H1 (cell line): ENCODE results near the gene MBNL1. TPM values are rescaled to one million over a fixed set of nuclear protein-coding genes. Genes with fewer than 3 reads are reported as not detected.

Experiments
- CTCF ChIA-PET: fragments of 300-600 bp; sonication (Branson Sonifier 250); formaldehyde crosslinking; loops from one replicate; lab custom pipeline; 2021; ENCODE audit not compliant: partially characterized antibody; lab: Charles Lee
- POLR2A ChIA-PET: fragments of 300-600 bp; sonication (Branson Sonifier 250); formaldehyde crosslinking; loops from one replicate; lab custom pipeline; 2021; ENCODE audit warnings: inconsistent platforms; ENCODE audit not compliant: partially characterized antibody; lab: Charles Lee
- DNase-seq, 2 experiments: peaks; one replicate each; pipeline versions ENCODE4 v3.0.0 to v3.0.0-alpha.2; 2010 to 2022; ENCODE audit warnings: low spot score in 2 of 2, low read depth in 1 of 2, mixed read lengths in 1 of 2
- FAIRE-seq: peaks from 2 replicates; lab custom pipeline; 2011; peaks lifted over from hg19 to GRCh38; lab: Jason Lieb, UNC
- H2AFZ ChIP-seq: 2 replicates; pipeline ENCODE4 v1.8.1; 2012; ENCODE audit warnings: low read length, inconsistent platforms
- H2AK5ac ChIP-seq: 2 replicates; pipeline ENCODE4 v1.6.1; 2013; ENCODE audit warnings: low read depth, low read length
- H2BK120ac ChIP-seq: replicated peaks from 2 replicates; pipeline ENCODE3; 2013; ENCODE audit warnings: low read depth, low read length, inconsistent platforms
- H2BK12ac ChIP-seq: 2 replicates; pipeline ENCODE4 v1.6.1; 2013; ENCODE audit warnings: low read depth, low read length
- H2BK15ac ChIP-seq: 2 replicates; pipeline ENCODE4 v1.6.1; 2013; ENCODE audit warnings: low read length
- H2BK20ac ChIP-seq: 2 replicates; pipeline ENCODE4 v1.6.1; 2013; ENCODE audit warnings: low read length
- H2BK5ac ChIP-seq: 2 replicates; pipeline ENCODE4 v1.6.1; 2013; ENCODE audit warnings: low read depth, low read length
- H3K14ac ChIP-seq: 2 replicates; pipeline ENCODE4 v1.6.1; 2013; ENCODE audit warnings: inconsistent platforms; ENCODE audit not compliant: insufficient read length
- H3K18ac ChIP-seq: 2 replicates; pipeline ENCODE4 v1.6.1; 2013; ENCODE audit warnings: low read length; ENCODE audit errors: extremely low read depth
- H3K23ac ChIP-seq: 2 replicates; pipeline ENCODE4 v1.6.1; 2013; ENCODE audit warnings: inconsistent platforms; ENCODE audit not compliant: insufficient read length
- H3K23me2 ChIP-seq: 2 replicates; pipeline ENCODE4 v1.6.1; 2013; ENCODE audit warnings: low read depth, low read length
- H3K27ac ChIP-seq: 2 replicates; pipeline ENCODE4 v1.6.1; 2011; ENCODE audit warnings: low read depth, low read length, inconsistent platforms
- H3K27me3 ChIP-seq, 4 experiments: replicated peaks in 1 of 4; 1 replicate in 1 of 4; 2 replicates in 3 of 4; pipeline versions ENCODE4 v1.6.1 to v1.8.1; 2011 to 2013; ENCODE audit warnings: low read length in 3 of 4, mild to moderate bottlenecking in 3 of 4, inconsistent platforms in 2 of 4, mixed read lengths in 2 of 4, moderate library complexity in 1 of 4; ENCODE audit not compliant: control insufficient read depth in 3 of 4, insufficient read depth in 3 of 4; ENCODE audit errors: extremely low read depth in 1 of 4
- H3K36me3 ChIP-seq, 4 experiments: 2 replicates each; pipeline versions ENCODE4 v1.6.1 to v1.8.1; 2011 to 2013; ENCODE audit warnings: mild to moderate bottlenecking in 4 of 4, low read length in 3 of 4, moderate library complexity in 2 of 4, control low read depth in 1 of 4, inconsistent platforms in 1 of 4; ENCODE audit not compliant: insufficient read depth in 4 of 4, control insufficient read depth in 2 of 4
- H3K4ac ChIP-seq: replicated peaks from 2 replicates; pipeline ENCODE3; 2013; ENCODE audit warnings: low read length, low read depth, mixed read lengths, inconsistent platforms; ENCODE audit not compliant: insufficient read length
- H3K4me1 ChIP-seq, 4 experiments: replicated peaks in 1 of 4; 1 replicate in 1 of 4; 2 replicates in 3 of 4; pipeline versions ENCODE4 v1.6.1 to v1.8.1; 2011 to 2013; ENCODE audit warnings: low read length in 3 of 4, inconsistent platforms in 2 of 4, mixed read lengths in 1 of 4; ENCODE audit not compliant: insufficient read depth in 4 of 4, control insufficient read depth in 3 of 4
- H3K4me2 ChIP-seq, 2 experiments: 2 replicates each; pipeline versions ENCODE4 v1.6.1 to v1.8.1; 2011 to 2013; ENCODE audit warnings: low read depth in 2 of 2, low read length in 2 of 2, control low read depth in 1 of 2, inconsistent platforms in 1 of 2, mild to moderate bottlenecking in 1 of 2; ENCODE audit not compliant: insufficient read depth in 1 of 2
- H3K4me3 ChIP-seq, 4 experiments: fragments of 200-600, 300-600 bp in 1 of 4; sonication (generic), shearing (Covaris generic), sonication (Bioruptor Twin) in 1 of 4; 2 replicates each; pipeline versions ENCODE4 v1.5.1 to v1.8.1; 2011 to 2016; ENCODE audit warnings: low read length in 4 of 4, low read depth in 3 of 4, control low read depth in 2 of 4, inconsistent platforms in 2 of 4, mild to moderate bottlenecking in 2 of 4, mixed read lengths in 1 of 4, moderate library complexity in 1 of 4; ENCODE audit not compliant: insufficient read depth in 2 of 4; ENCODE audit errors: extremely low read depth in 1 of 4
- H3K56ac ChIP-seq: replicated peaks from 2 replicates; pipeline ENCODE3; 2013; ENCODE audit warnings: low read depth, mild to moderate bottlenecking, mixed read lengths, low read length, inconsistent platforms; ENCODE audit not compliant: insufficient read length
- H3K79me1 ChIP-seq: 2 replicates; pipeline ENCODE4 v1.6.1; 2013; ENCODE audit warnings: low read depth, low read length, control low read depth
- H3K79me2 ChIP-seq, 2 experiments: 2 replicates each; pipeline versions ENCODE4 v1.6.1 to v1.8.1; 2012 to 2013; ENCODE audit warnings: low read length in 2 of 2, mild to moderate bottlenecking in 2 of 2, inconsistent platforms in 1 of 2; ENCODE audit not compliant: insufficient read depth in 2 of 2, control insufficient read depth in 1 of 2
- H3K9ac ChIP-seq, 4 experiments: replicated peaks in 1 of 4; 1 replicate in 1 of 4; 2 replicates in 3 of 4; pipeline versions ENCODE4 v1.6.1 to v1.8.1; 2011 to 2013; ENCODE audit warnings: low read depth in 3 of 4, low read length in 3 of 4, control low read depth in 2 of 4, mild to moderate bottlenecking in 2 of 4, moderate library complexity in 2 of 4, inconsistent platforms in 1 of 4; ENCODE audit errors: extremely low read depth in 1 of 4
- H3K9me3 ChIP-seq, 2 experiments: 2 replicates each; pipeline versions ENCODE4 v1.6.1 to v1.8.1; 2012 to 2013; ENCODE audit warnings: mild to moderate bottlenecking in 2 of 2, moderate library complexity in 2 of 2, control low read depth in 1 of 2, inconsistent platforms in 1 of 2, low read depth in 1 of 2, low read length in 1 of 2, mixed read lengths in 1 of 2; ENCODE audit not compliant: insufficient read depth in 2 of 2
- H4K20me1 ChIP-seq, 2 experiments: replicated peaks in 1 of 2; 2 replicates each; pipeline versions ENCODE3 to v1.8.1; 2011 to 2013; ENCODE audit warnings: inconsistent platforms in 2 of 2, low read length in 2 of 2, mild to moderate bottlenecking in 1 of 2; ENCODE audit not compliant: insufficient read depth in 2 of 2, control insufficient read depth in 1 of 2
- H4K5ac ChIP-seq: 2 replicates; pipeline ENCODE4 v1.6.1; 2013; ENCODE audit warnings: low read length, low read depth, mixed read lengths, inconsistent platforms; ENCODE audit not compliant: insufficient read length
- H4K8ac ChIP-seq: 2 replicates; pipeline ENCODE4 v1.8.0; 2013; ENCODE audit warnings: mild to moderate bottlenecking, moderate library complexity, low read length, inconsistent platforms; ENCODE audit not compliant: insufficient read depth; ENCODE audit errors: extremely low read depth
- H4K91ac ChIP-seq: replicated peaks from 2 replicates; pipeline ENCODE3; 2013; ENCODE audit warnings: low read length, mixed read lengths, inconsistent platforms; ENCODE audit not compliant: insufficient read length
- MAFK ChIP-seq: IDR thresholded peaks from 2 replicates; pipeline ENCODE4 v1.6.1; 2012; ENCODE audit warnings: low read depth, mild to moderate bottlenecking, improper control_type of control experiment, low read length
- RNF2 ChIP-seq: fragments of 200-900, 300-1000 bp; sonication (generic); IDR thresholded peaks from 2 replicates; pipeline ENCODE4 v1.7.1; 2016; ENCODE audit warnings: borderline replicate concordance, low read depth, mild to moderate bottlenecking, antibody characterized with exemption, low read length; ENCODE audit not compliant: poor library complexity, severe bottlenecking; ENCODE audit errors: missing control alignments
- WGBS, 2 experiments: shearing (Covaris generic) in 1 of 2; methylation state at CpG; one replicate each; pipeline versions ENCODE4 v1.1.6 to v1.1.7; 2013 to 2015; ENCODE audit warnings: low lambda C conversion rate in 2 of 2, mixed read lengths in 2 of 2, inconsistent platforms in 1 of 2, low coverage in 1 of 2, missing lambda C conversion rate in 1 of 2; ENCODE audit not compliant: insufficient replicate concordance in 2 of 2, insufficient coverage in 1 of 2, insufficient read length in 1 of 2; ENCODE audit errors: extremely low coverage in 1 of 2, missing lambda C conversion rate in 1 of 2; 5-methylcytosine and 5-hydroxymethylcytosine counted together
- polyA plus RNA-seq, 7 experiments: library from polyadenylated mRNA; depleted of rRNA in 3 of 7; stranded (reverse) in 5 of 7; unstranded in 2 of 7; fragments of >200 nt in 5 of 7; fragments of 200-250 nt in 2 of 7; gene quantifications; 1 replicate in 5 of 7; 2 replicates in 1 of 7; 4 replicates in 1 of 7; pipeline versions ENCODE4 v1.2.1 to v1.2.3, GENCODE V29; 2011 to 2013; ENCODE audit warnings: missing spikeins in 2 of 7, mixed read lengths in 2 of 7
- total RNA-seq: library from RNA; stranded (reverse); fragmentation: NEBNext Ultra II Directional; extraction: Animal tissue kit (Norgen Biotek cat#: 25700); gene quantifications from 2 replicates; pipeline ENCODE4 v1.2.1, GENCODE V29; 2021

Gene MBNL1
- total and polyA plus RNA-seq, 2 of the 8 experiments (the other 6 are each of a cell fraction or from before 2014, with no cell fraction given), result 5.0 to 16.4 TPM

GRCh38 chr3:152454076-152454875 lies 185.5 kb downstream of the MBNL1 start:
- Histone ChIP-seq H4K8ac (no peak overlapping the region), H3K9ac (no peak overlapping the region), H4K5ac (no peak overlapping the region), H2AK5ac (no peak overlapping the region), H3K18ac (no peak overlapping the region), H2BK20ac (no peak overlapping the region), H3K23me2 (peaks cover 1% of the 10 kb centered on the region; the same call in 1 of the 2 replicates), H3K4me1 (peaks cover 0 to 4% (median 2%) of the 10 kb centered on the region in 4 experiments; a peak in 1 of 7 replicates), H3K27me3 (no peaks in the 10 kb centered on the region), H3K4ac (no peak overlapping the region), H3K56ac (no peak overlapping the region), H4K91ac (no peak overlapping the region), H2BK5ac (no peak overlapping the region), H3K4me2 (no peak overlapping the region), H2BK120ac (no peak overlapping the region), H3K4me3 (no peak overlapping the region), H3K79me1 (no peaks in the 10 kb centered on the region; the same call in 1 of the 2 replicates), H3K27ac (no peak overlapping the region), H3K9me3 (no peaks in the 10 kb centered on the region), H3K79me2 (no peaks in the 10 kb centered on the region), H2BK12ac (no peak overlapping the region), H2BK15ac (no peak overlapping the region), H3K23ac (no peak overlapping the region), H3K14ac (no peak overlapping the region), H2AFZ (no peak overlapping the region), H4K20me1 (no peaks in the 10 kb centered on the region), H3K36me3 (no peaks in the 10 kb centered on the region)
- 85% methylated on average over 6 of the region's 6 CpGs; no CpG with 5 or more reads in 1 of the 2 experiments for WGBS, 2 experiments
- ChIA-PET CTCF (no interaction called here), POLR2A (no interaction called here)
- no peak for TF ChIP-seq MAFK
- TF ChIP-seq RNF2, result no peak
- FAIRE-seq, result no peak
- no peak for DNase-seq
